Breast epithelium (tissue), 3 donors: ENCODE data around the gene CACHD1.

Experiments
- CTCF ChIP-seq, 3 donors: fragments of 450-650 bp; IDR thresholded peaks; one replicate each; pipeline ENCODE4 v1.5.1; 2016 to 2017; ENCODE audit warnings: antibody characterized with exemption in 3 of 3, mild to moderate bottlenecking in 3 of 3, moderate library complexity in 3 of 3
- POLR2A ChIP-seq: fragments of 450-650 bp; IDR thresholded peaks from one replicate; pipeline ENCODE4 v1.6.1; 2016; ENCODE audit warnings: antibody characterized with exemption, mild to moderate bottlenecking, moderate library complexity
- POLR2AphosphoS5 ChIP-seq, 3 donors: sonication (generic); formaldehyde crosslinking; IDR thresholded peaks; one replicate each; pipeline ENCODE4 v1.6.1; 2017; ENCODE audit warnings: antibody characterized with exemption in 3 of 3

GRCh38 chr1:64564891-64565290 is 95.0 kb downstream of the CACHD1 start:
- TF ChIP-seq CTCF (IDR thresholded peaks at IDR 0.05) (no peak), POLR2A (no peak), POLR2AphosphoS5 (IDR thresholded peaks at IDR 0.05) (no peak)
